Mesendoderm (in vitro differentiated cells): ENCODE results near the gene XXYLT1.
"Not testable (repeated sequence)": the region's sequence is repeated elsewhere in the genome, so short reads cannot be mapped to it uniquely, and the experiment has no call there.

Source experiments
- DNase-seq: peaks from one replicate; pipeline ENCODE4 v3.0.0; 2013
- H2AK5ac ChIP-seq: 2 replicates; pipeline ENCODE4 v1.6.1; 2013; ENCODE audit warnings: low read length, inconsistent platforms
- H2BK120ac ChIP-seq: 2 replicates; pipeline ENCODE4 v1.6.1; 2013; ENCODE audit warnings: low read depth, mild to moderate bottlenecking, low read length, moderate library complexity, mixed read lengths
- H2BK15ac ChIP-seq: replicated peaks from 2 replicates; pipeline ENCODE4 v1.6.1; 2013; ENCODE audit warnings: low read depth, mild to moderate bottlenecking, moderate library complexity
- H2BK5ac ChIP-seq: 2 replicates; pipeline ENCODE4 v1.6.1; 2013; ENCODE audit warnings: low read length, inconsistent platforms
- H3K18ac ChIP-seq: 2 replicates; pipeline ENCODE4 v1.6.1; 2013; ENCODE audit warnings: mild to moderate bottlenecking, low read length, mixed read lengths
- H3K23ac ChIP-seq: one replicate; pipeline ENCODE4 v1.6.1; 2013; ENCODE audit warnings: low read length
- H3K27ac ChIP-seq: 2 replicates; pipeline ENCODE4 v1.5.1; 2013; ENCODE audit warnings: low read depth, mild to moderate bottlenecking, inconsistent platforms, low read length, moderate library complexity
- H3K27me3 ChIP-seq: 2 replicates; pipeline ENCODE4 v1.6.1; 2013; ENCODE audit warnings: low read length, control low read depth, mild to moderate bottlenecking, inconsistent platforms; ENCODE audit not compliant: insufficient read depth, poor library complexity
- H3K36me3 ChIP-seq: 2 replicates; pipeline ENCODE4 v1.6.1; 2013; ENCODE audit warnings: low read length, inconsistent platforms; ENCODE audit not compliant: control insufficient read depth, insufficient read depth
- H3K4ac ChIP-seq: one replicate; pipeline ENCODE4 v1.6.1; 2013; ENCODE audit warnings: low read depth, mild to moderate bottlenecking, low read length, moderate library complexity
- H3K4me1 ChIP-seq: 2 replicates; pipeline ENCODE4 v1.6.1; 2013; ENCODE audit warnings: low read depth, low read length, inconsistent platforms; ENCODE audit not compliant: control insufficient read depth
- H3K4me2 ChIP-seq: 2 replicates; pipeline ENCODE4 v1.6.1; 2013; ENCODE audit warnings: low read length
- H3K4me3 ChIP-seq: 2 replicates; pipeline ENCODE4 v1.5.1; 2013; ENCODE audit warnings: mild to moderate bottlenecking, low read length
- H3K56ac ChIP-seq: one replicate; pipeline ENCODE4 v1.6.1; 2013; ENCODE audit warnings: low read length
- H3K79me1 ChIP-seq: 2 replicates; pipeline ENCODE4 v1.6.1; 2013; ENCODE audit warnings: low read length, inconsistent platforms
- H3K79me2 ChIP-seq: 2 replicates; pipeline ENCODE4 v1.6.1; 2013; ENCODE audit warnings: mild to moderate bottlenecking, low read length; ENCODE audit not compliant: control insufficient read depth, insufficient read depth
- H3K9ac ChIP-seq: 2 replicates; pipeline ENCODE4 v1.6.1; 2013; ENCODE audit warnings: low read length, inconsistent platforms
- H4K5ac ChIP-seq: one replicate; pipeline ENCODE4 v1.6.1; 2013; ENCODE audit warnings: low read length
- H4K8ac ChIP-seq: one replicate; pipeline ENCODE4 v1.6.1; 2013; ENCODE audit warnings: low read depth, mild to moderate bottlenecking, control low read depth, low read length, moderate library complexity
- WGBS: extraction: QIAGEN DNeasy Blood & Tissue Kit; methylation state at CpG from one replicate; pipeline ENCODE4 v1.1.7; 2013; ENCODE audit warnings: low lambda C conversion rate, missing lambda C conversion rate; ENCODE audit not compliant: insufficient coverage; ENCODE audit errors: extremely low coverage; 5-methylcytosine and 5-hydroxymethylcytosine counted together

The XXYLT1 gene

DNA sequence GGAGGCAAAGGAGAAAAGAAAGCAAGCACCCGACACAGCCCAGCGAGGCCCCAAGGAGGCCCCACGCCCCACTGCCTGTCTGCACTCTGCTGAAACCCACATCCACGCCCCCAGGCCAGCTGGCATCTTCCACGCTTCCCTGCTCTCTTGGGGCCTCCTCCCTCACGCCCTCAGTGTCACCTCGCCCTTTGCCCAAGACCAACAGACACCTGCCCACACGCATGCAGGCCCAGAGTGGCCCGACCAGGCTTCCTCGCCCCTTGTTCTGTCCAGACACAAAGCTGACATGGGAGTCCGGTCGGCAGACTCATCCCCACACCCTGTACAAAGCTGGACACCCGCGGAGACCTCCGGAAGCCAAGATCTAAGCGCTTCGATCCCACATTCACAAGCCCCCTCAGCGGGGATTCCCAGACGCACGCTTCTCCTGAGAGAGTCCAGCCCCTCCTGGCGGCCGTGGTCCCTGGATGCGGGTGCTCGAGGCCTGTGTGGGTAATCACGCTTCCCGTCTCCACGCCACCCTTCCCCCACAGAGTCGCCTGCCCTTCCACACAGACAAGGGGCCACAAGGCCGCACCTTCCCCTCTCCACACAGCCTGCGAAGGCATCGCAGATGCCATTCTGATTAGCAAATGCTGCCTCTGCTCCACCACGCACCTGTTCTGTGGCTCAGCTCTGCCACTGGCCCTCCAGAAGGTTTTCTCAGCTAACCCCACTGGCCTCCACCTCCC lies 176.6 kb downstream of the XXYLT1 start:
- WGBS, result no CpG with 5 or more reads among the region's 32 CpGs
- H3K4me3 ChIP-seq, result no peak overlapping the region
- H3K4me1 ChIP-seq, result no peaks in the 10 kb centered on the region
- H3K27ac ChIP-seq, result no peak overlapping the region
- no peak overlapping the region for H2BK15ac ChIP-seq
- no peak overlapping the region for H3K4ac ChIP-seq
- H3K79me2 ChIP-seq, result peaks cover 2% of the 10 kb centered on the region
- H3K18ac ChIP-seq, result no peak overlapping the region
- H3K79me1 ChIP-seq, result peaks cover 4% of the 10 kb centered on the region
- no peak overlapping the region for H3K23ac ChIP-seq
- H3K4me2 ChIP-seq, result no peak overlapping the region
- H2AK5ac ChIP-seq, result no peak overlapping the region
- H2BK120ac ChIP-seq, result no peak overlapping the region
- H2BK5ac ChIP-seq, result no peak overlapping the region
- no peaks in the 10 kb centered on the region for H3K36me3 ChIP-seq
- no peaks in the 10 kb centered on the region for H3K27me3 ChIP-seq
- H4K8ac ChIP-seq, result no peak overlapping the region
- H4K5ac ChIP-seq, result no peak overlapping the region
- H3K56ac ChIP-seq, result peak overlapping the region; percentile 5
- DNase-seq, result peak; percentile 21
- no peak overlapping the region for H3K9ac ChIP-seq

- H3K4me1 ChIP-seq, result no peaks in the 10 kb centered on the region
Measured at GRCh38 chr3:195093731-195094130, 177.2 kb downstream of the XXYLT1 start.

DNA sequence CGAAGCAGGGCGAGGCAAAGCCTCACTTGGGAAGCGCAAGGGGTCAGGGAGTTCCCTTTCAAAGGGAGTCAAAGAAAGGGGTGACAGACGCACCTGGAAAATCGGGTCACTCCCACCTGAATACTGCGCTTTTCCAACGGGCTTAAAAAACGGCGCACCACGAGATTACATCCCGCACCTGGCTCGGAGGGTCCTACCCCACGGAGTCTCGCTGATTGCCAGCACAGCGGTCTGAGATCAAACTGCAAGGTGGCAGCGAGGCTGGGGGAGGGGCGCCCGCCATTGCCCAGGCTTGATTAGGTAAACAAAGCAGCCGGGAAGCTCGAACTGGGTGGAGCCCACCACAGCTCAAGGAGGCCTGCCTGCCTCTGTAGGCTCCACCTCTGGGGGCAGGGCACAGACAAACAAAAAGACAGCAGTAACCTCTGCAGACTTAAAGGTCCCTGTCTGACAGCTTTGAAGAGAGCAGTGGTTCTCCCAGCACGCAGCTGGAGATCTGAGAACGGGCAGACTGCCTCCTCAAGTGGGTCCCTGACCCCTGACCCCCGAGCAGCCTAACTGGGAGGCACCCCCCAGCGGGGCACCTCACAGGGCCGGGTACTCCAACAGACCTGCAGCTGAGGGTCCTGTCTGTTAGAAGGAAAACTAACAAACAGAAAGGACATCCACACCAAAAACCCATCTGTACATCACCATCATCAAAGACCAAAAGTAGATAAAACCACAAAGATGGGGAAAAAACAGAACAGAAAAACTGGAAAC lies 182.9 kb downstream of the XXYLT1 start:
- not testable (repeated sequence) for H4K5ac ChIP-seq, H2BK5ac ChIP-seq, H4K8ac ChIP-seq, H3K79me1 ChIP-seq, H2AK5ac ChIP-seq, H3K4me2 ChIP-seq, H3K23ac ChIP-seq, H2BK120ac ChIP-seq, H3K4me3 ChIP-seq, H3K4ac ChIP-seq, DNase-seq, H3K27me3 ChIP-seq, H2BK15ac ChIP-seq, H3K79me2 ChIP-seq, H3K36me3 ChIP-seq, H3K27ac ChIP-seq, H3K4me1 ChIP-seq
- Histone ChIP-seq H3K18ac (peak overlapping the region; percentile 15), H3K56ac (peak overlapping the region; percentile 61), H3K9ac (peak overlapping the region; percentile 18)
- WGBS, result no CpG with 5 or more reads among the region's 25 CpGs

More at GRCh38 chr3:195093731-195094130, 177.2 kb downstream of the XXYLT1 start:
- Histone ChIP-seq H3K79me2 (peaks cover 2% of the 10 kb centered on the region), H2BK120ac (no peak overlapping the region), H3K9ac (no peak overlapping the region), H3K23ac (no peak overlapping the region), H2BK15ac (no peak overlapping the region), H4K8ac (no peak overlapping the region), H3K79me1 (peaks cover 4% of the 10 kb centered on the region), H3K4me2 (no peak overlapping the region), H3K18ac (no peak overlapping the region), H3K27me3 (no peaks in the 10 kb centered on the region), H2BK5ac (no peak overlapping the region), H3K4me3 (no peak overlapping the region), H4K5ac (no peak overlapping the region), H3K56ac (no peak overlapping the region), H3K27ac (no peak overlapping the region), H2AK5ac (no peak overlapping the region), H3K36me3 (no peaks in the 10 kb centered on the region), H3K4ac (no peak overlapping the region)
- no CpG with 5 or more reads among the region's 9 CpGs for WGBS
- no peak for DNase-seq

DNA sequence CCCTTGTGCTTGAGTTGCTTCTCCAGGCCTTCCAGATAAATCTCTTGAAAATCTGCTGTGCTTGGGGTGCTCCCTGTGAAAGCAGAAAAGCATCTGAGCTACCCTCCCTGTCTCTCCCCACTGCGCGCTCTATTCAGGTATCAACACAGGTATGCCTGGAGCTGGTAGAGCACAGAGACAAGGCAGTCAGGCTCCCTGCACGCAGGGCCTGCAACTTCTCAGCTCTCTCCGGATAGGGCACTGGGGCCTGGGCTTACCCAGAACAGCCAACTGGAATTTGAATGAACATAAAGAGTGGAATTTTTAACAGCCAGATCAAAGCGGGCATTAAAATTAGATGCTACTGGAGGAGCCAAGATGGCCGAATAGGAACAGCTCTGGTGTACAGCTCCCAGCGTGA lies 183.6 kb downstream of the XXYLT1 start:
- Histone ChIP-seq H3K27me3 (no peaks in the 10 kb centered on the region), H3K27ac (no peak overlapping the region), H3K4me3 (no peak overlapping the region), H4K8ac (no peak overlapping the region), H2BK120ac (peak overlapping the region; percentile 5), H2BK15ac (no peak overlapping the region), H3K4ac (peak overlapping the region; percentile 1), H3K36me3 (no peaks in the 10 kb centered on the region), H3K9ac (peak overlapping the region; percentile 18), H3K4me1 (peaks cover 3% of the 10 kb centered on the region), H2AK5ac (peak overlapping the region; percentile 29), H4K5ac (no peak overlapping the region), H3K79me1 (no peaks in the 10 kb centered on the region), H3K18ac (peak overlapping the region; percentile 15), H2BK5ac (no peak overlapping the region), H3K79me2 (no peaks in the 10 kb centered on the region), H3K56ac (peak overlapping the region; percentile 61), H3K23ac (no peak overlapping the region), H3K4me2 (no peak overlapping the region)
- no CpG with 5 or more reads among the region's 7 CpGs for WGBS
- peak; percentile 34 for DNase-seq

DNA sequence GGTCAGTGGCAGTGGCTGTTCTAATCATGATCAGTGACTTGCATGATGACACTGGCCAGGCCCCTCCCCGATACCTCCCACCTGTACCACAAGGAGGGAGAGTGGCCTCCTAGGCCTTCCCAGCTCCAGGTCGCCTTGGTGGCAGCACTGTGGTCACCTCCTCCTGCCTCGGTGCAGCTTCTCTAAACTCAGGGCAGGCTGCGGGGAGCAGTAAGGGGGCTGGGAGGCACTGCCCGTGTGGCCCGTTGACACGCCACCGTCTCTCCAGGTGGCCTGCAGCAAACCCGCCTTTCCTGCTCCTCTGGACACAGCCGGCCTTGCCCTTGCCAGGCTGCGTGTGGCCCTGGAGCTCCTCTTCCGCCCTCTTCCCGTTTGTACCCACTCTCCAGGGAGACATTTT lies 184.1 kb downstream of the XXYLT1 start:
- Histone ChIP-seq H3K79me1 (no peaks in the 10 kb centered on the region), H3K56ac (peak overlapping the region; percentile 61), H3K27me3 (no peaks in the 10 kb centered on the region), H2AK5ac (peak overlapping the region; percentile 29), H2BK15ac (no peak overlapping the region), H2BK120ac (no peak overlapping the region), H4K8ac (no peak overlapping the region), H3K4me2 (no peak overlapping the region), H3K4ac (peak overlapping the region; percentile 1), H3K18ac (peak overlapping the region; percentile 15), H2BK5ac (no peak overlapping the region), H3K23ac (no peak overlapping the region), H3K4me1 (peaks cover 3% of the 10 kb centered on the region), H3K79me2 (no peaks in the 10 kb centered on the region), H3K4me3 (no peak overlapping the region), H3K27ac (no peak overlapping the region), H3K36me3 (no peaks in the 10 kb centered on the region), H3K9ac (peak overlapping the region; percentile 18), H4K5ac (no peak overlapping the region)
- WGBS, result no CpG with 5 or more reads among the region's 13 CpGs
- no peak for DNase-seq
